HL-60/S4 treated with phorbol 12-myristate 13-acetate at 8.2 ng/mL for 4 days and 3 days (cell line): ENCODE results near the gene PTPN5.

Source experiments
- in situ Hi-C: fragments of 300-500 bp; cut with MboI; formaldehyde crosslinking; loops from 2 replicates; pipeline ENCODE4 v1.15.0; 2022; ENCODE audit warnings: low sequenced_read_pairs

The PTPN5 gene

GRCh38 chr11:18713646-18714442 lies 77.8 kb downstream of the PTPN5 start:
- in situ Hi-C loops, result no loop called here

GRCh38 chr11:18710545-18710944 lies 81.1 kb downstream of the PTPN5 start:
- in situ Hi-C loops, result no loop called here

- in situ Hi-C loops, result no loop called here
Measured at GRCh38 chr11:18709414-18709813, 82.2 kb downstream of the PTPN5 start.

GRCh38 chr11:18707811-18708340 lies 83.7 kb downstream of the PTPN5 start:
- in situ Hi-C loops, result no loop called here

- in situ Hi-C loops, result no loop called here
Measured at GRCh38 chr11:18706330-18707243, 85.0 kb downstream of the PTPN5 start.

GRCh38 chr11:18705651-18706281 lies 85.8 kb downstream of the PTPN5 start:
- in situ Hi-C loops, result no loop called here

- in situ Hi-C loops, result no loop called here
Measured at GRCh38 chr11:18704698-18705097, 86.9 kb downstream of the PTPN5 start.

GRCh38 chr11:18704045-18704645 lies 87.5 kb downstream of the PTPN5 start:
- in situ Hi-C loops, result no loop called here

GRCh38 chr11:18703001-18703763 lies 88.4 kb downstream of the PTPN5 start:
- in situ Hi-C loops, result no loop called here

GRCh38 chr11:18701614-18702216 lies 89.9 kb downstream of the PTPN5 start:
- in situ Hi-C loops, result no loop called here

- in situ Hi-C loops, result no loop called here
Measured at GRCh38 chr11:18700872-18701271, 90.7 kb downstream of the PTPN5 start.

GRCh38 chr11:18700375-18700774 lies 91.2 kb downstream of the PTPN5 start:
- in situ Hi-C loops, result no loop called here

- in situ Hi-C loops, result no loop called here
Measured at GRCh38 chr11:18699848-18700261, 91.7 kb downstream of the PTPN5 start.

- in situ Hi-C loops, result no loop called here
Measured at GRCh38 chr11:18699269-18699596, 92.4 kb downstream of the PTPN5 start.

GRCh38 chr11:18698341-18699268 lies 93.0 kb downstream of the PTPN5 start, which contains the start of gene TMEM86A:
TSS of gene TMEM86A (plus strand) at chr11:18698779. CDS start at chr11:18698887, 108 bp downstream.
- in situ Hi-C loops, result no loop called here

GRCh38 chr11:18697576-18697975 lies 94.0 kb downstream of the PTPN5 start:
- in situ Hi-C loops, result no loop called here

- in situ Hi-C loops, result no loop called here
Measured at GRCh38 chr11:18696638-18697225, 94.9 kb downstream of the PTPN5 start.
